ENCODE data around the gene BPTF. TPM values are rescaled to one million over a fixed set of nuclear protein-coding genes. Genes with fewer than 3 reads are reported as not detected.

Gene BPTF, protein sequence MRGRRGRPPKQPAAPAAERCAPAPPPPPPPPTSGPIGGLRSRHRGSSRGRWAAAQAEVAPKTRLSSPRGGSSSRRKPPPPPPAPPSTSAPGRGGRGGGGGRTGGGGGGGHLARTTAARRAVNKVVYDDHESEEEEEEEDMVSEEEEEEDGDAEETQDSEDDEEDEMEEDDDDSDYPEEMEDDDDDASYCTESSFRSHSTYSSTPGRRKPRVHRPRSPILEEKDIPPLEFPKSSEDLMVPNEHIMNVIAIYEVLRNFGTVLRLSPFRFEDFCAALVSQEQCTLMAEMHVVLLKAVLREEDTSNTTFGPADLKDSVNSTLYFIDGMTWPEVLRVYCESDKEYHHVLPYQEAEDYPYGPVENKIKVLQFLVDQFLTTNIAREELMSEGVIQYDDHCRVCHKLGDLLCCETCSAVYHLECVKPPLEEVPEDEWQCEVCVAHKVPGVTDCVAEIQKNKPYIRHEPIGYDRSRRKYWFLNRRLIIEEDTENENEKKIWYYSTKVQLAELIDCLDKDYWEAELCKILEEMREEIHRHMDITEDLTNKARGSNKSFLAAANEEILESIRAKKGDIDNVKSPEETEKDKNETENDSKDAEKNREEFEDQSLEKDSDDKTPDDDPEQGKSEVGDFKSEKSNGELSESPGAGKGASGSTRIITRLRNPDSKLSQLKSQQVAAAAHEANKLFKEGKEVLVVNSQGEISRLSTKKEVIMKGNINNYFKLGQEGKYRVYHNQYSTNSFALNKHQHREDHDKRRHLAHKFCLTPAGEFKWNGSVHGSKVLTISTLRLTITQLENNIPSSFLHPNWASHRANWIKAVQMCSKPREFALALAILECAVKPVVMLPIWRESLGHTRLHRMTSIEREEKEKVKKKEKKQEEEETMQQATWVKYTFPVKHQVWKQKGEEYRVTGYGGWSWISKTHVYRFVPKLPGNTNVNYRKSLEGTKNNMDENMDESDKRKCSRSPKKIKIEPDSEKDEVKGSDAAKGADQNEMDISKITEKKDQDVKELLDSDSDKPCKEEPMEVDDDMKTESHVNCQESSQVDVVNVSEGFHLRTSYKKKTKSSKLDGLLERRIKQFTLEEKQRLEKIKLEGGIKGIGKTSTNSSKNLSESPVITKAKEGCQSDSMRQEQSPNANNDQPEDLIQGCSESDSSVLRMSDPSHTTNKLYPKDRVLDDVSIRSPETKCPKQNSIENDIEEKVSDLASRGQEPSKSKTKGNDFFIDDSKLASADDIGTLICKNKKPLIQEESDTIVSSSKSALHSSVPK (N-terminal part only)
- total RNA-seq (2014; rRNA removed) (53.8 and 61.8 TPM in 2 replicates), Bru-seq, nascent RNA (percentile 90 among the genes with signal in this experiment), BruChase-seq, experiment 1, labeled RNA remaining after a 6-hour chase (percentile 90 among the genes with signal in this experiment), BruChase-seq, experiment 2, labeled RNA remaining after a 2-hour chase (percentile 91 among the genes with signal in this experiment)
- long read RNA-seq, partial matches to known transcripts: 82 of 104 reads
- long read RNA-seq, other reads (novel, unspliced or antisense): 22 of 104 reads

DNA sequence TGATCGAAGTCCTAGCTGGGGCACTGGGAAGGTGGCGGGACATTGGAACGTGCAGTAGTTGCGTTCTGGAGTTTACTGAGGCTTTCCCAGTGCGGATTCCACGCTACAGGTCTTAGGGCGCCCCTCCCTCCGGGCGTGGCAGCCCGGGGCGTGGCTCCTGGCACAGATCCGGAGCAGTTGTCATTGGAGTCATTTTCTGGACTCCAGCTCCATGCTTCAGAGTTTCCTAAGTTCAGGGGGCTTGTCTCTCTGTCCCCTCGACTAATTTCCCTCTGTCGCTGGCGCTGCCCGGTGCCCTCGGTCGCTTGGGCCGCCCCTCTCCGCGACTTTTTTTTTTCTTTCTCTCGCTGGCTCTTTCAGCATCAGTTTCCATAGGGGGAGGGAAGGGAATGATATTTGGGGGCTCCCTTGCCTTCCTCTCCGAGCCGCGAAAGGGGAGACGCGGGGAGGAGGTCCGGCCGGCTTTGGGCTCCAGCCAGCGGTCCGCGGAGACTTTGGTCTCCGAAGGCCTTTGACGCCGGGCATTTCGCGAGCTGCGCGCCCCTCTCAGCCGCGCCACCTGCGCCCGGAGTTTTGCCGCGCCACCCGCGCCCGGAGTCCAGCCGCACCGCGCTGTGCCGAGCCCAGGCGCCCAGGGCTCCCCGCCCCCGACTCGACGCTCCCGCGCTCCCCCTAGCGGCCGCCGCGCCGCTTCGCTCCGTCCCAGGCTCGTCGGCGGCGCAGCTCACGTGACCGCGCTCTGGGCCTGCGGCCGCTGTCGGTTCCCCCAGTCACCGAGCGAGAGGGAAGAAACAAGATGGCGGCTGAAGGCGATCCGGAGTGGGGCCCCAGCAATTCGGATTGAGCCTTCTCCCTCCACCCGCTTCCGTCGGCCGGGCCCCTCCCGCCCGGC lies at the start of gene BPTF:
BPTF (plus strand) TSS at position 769 of the 892 bp plus-strand sequence. CDS start 222 bp downstream, outside the sequence.
- DNase-seq (peak; percentile 98), ATAC-seq (peak; percentile 90)
- H3K27ac ChIP-seq (ENCODE audit: low read length): peak within 1 kb of the TSS; percentile 81
- no peaks in the 10 kb centered on the region for H3K9me2 ChIP-seq (replicated peaks; ENCODE audit: low read length)
- POLR2A ChIA-PET (ENCODE audit: unreplicated experiment): interaction anchor here (0.6 to 1.1 kb wide), 8 partner anchors 11 to 597 kb away, joined by 3 to 14 read pairs (median 4); no protein-coding TSS in a partner anchor
- peaks cover 28% of the 10 kb centered on the region for H4K20me1 ChIP-seq (ENCODE audit: low read length)
- H3F3A ChIP-seq (ENCODE audit: low read length, unreplicated experiment): no peaks in the 10 kb centered on the region
- peak within 1 kb of the TSS; percentile 90 for H3K4me3 ChIP-seq (ENCODE audit: low read length)
- H3K9ac ChIP-seq (ENCODE audit: low read length): peak within 1 kb of the TSS; percentile 93
- peaks cover 25% of the 10 kb centered on the region for H3K4me1 ChIP-seq (ENCODE audit: insufficient read depth, low read length)
- H3K9me3 ChIP-seq (ENCODE audit: low read length): no peaks in the 10 kb centered on the region
- H3K36me3 ChIP-seq (ENCODE audit: low read depth, low read length): no peaks in the 10 kb centered on the region
- H3K79me2 ChIP-seq (ENCODE audit: low read length): peaks cover 41% of the 10 kb centered on the region
- BruUV-seq (replicated peaks): no TSS peak
- intact Hi-C loops (cut with micrococcal nuclease): loop anchor here (1.0 to 5.0 kb wide), 2 partner anchors 25 to 108 kb away; partner anchors contain the start of gene NOL11
- CTCF ChIA-PET: interaction anchor here (0.5 to 1.5 kb wide), 6 partner anchors 11 to 210 kb away, joined by 3 to 10 read pairs (median 4); partner anchors contain the start of gene KPNA2
- H3K4me2 ChIP-seq (ENCODE audit: low read length): peak within 1 kb of the TSS; percentile 98
- TF ChIP-seq EZH2 (IDR thresholded peaks at IDR 0.05; ENCODE audit: low read length, unreplicated experiment) (no peak), EZH2phosphoT487 (IDR thresholded peaks at IDR 0.05; ENCODE audit: borderline replicate concordance, low read length) (no peak)
- TF ChIP-seq, protein P1, sequence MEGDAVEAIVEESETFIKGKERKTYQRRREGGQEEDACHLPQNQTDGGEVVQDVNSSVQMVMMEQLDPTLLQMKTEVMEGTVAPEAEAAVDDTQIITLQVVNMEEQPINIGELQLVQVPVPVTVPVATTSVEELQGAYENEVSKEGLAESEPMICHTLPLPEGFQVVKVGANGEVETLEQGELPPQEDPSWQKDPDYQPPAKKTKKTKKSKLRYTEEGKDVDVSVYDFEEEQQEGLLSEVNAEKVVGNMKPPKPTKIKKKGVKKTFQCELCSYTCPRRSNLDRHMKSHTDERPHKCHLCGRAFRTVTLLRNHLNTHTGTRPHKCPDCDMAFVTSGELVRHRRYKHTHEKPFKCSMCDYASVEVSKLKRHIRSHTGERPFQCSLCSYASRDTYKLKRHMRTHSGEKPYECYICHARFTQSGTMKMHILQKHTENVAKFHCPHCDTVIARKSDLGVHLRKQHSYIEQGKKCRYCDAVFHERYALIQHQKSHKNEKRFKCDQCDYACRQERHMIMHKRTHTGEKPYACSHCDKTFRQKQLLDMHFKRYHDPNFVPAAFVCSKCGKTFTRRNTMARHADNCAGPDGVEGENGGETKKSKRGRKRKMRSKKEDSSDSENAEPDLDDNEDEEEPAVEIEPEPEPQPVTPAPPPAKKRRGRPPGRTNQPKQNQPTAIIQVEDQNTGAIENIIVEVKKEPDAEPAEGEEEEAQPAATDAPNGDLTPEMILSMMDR (conservative IDR thresholded peaks at IDR 0.05; ENCODE audit: low read depth, low read length): peak; percentile 89
- peak within 1 kb of the TSS; percentile 93 for H2AFZ ChIP-seq (ENCODE audit: low read length)
- H3K27me3 ChIP-seq (ENCODE audit: low read length): no peaks in the 10 kb centered on the region

DNA sequence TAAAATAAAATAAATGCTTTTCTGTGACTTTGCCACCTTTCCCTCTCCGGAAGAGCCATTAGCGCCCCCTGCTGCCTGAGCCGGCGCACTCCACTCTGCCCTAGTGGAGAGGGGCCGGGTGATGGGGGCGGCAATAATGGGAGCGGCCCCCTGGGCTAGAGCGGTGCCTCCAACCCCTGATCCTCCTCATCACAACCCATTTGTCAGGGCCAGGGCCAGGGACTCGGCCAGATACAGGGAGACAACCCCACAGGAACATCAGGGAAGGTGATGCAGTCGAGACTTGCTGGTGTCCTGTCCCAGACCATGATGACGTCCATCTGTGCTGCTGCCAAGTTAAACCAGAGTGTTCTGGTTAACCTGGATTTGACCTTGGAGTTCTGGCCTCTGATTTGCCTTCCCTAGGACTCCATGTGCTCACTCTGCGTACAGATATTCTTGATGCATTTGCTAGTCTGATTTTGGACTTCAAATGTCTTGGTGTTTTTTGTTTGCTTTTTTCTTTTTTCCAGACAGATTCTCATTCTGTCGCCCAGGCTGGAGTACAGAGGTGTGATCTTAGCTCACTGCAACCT lies 46.1 kb upstream of the BPTF start:
- ChIA-PET POLR2A (ENCODE audit: unreplicated experiment) (no interaction called here), CTCF (no interaction called here)
- no peaks in the 10 kb centered on the region for H3K79me2 ChIP-seq (ENCODE audit: low read length)
- no peaks in the 10 kb centered on the region for H4K20me1 ChIP-seq (ENCODE audit: low read length)
- ATAC-seq (peak; percentile 78), DNase-seq (peak; percentile 64)
- H2AFZ ChIP-seq (ENCODE audit: low read length): peak overlapping the region; percentile 62
- no peaks in the 10 kb centered on the region for H3K27me3 ChIP-seq (ENCODE audit: low read length)
- no peaks in the 10 kb centered on the region for H3K9me2 ChIP-seq (replicated peaks; ENCODE audit: low read length)
- H3K4me1 ChIP-seq (ENCODE audit: insufficient read depth, low read length): peaks cover 7% of the 10 kb centered on the region
- no peak overlapping the region for H3K4me3 ChIP-seq (ENCODE audit: low read length)
- H3K9ac ChIP-seq (ENCODE audit: low read length): no peak overlapping the region
- no peak for TF ChIP-seq EZH2 (IDR thresholded peaks at IDR 0.05; ENCODE audit: low read length, unreplicated experiment)
- TF ChIP-seq, protein P1 (conservative IDR thresholded peaks at IDR 0.05; ENCODE audit: low read depth, low read length): peak; percentile 78
- no peak overlapping the region for H3K27ac ChIP-seq (ENCODE audit: low read length)
- no peaks in the 10 kb centered on the region for H3K9me3 ChIP-seq (ENCODE audit: low read length)
- intact Hi-C loops (cut with micrococcal nuclease): loop anchor here (1.0 kb wide), 1 partner anchor 62 kb away; the partner anchor contains the start of gene NOL11
- H3K36me3 ChIP-seq (ENCODE audit: low read depth, low read length): no peaks in the 10 kb centered on the region
- no peaks in the 10 kb centered on the region for H3F3A ChIP-seq (ENCODE audit: low read length, unreplicated experiment)
- no TSS peak for BruUV-seq (replicated peaks)
- peak overlapping the region; percentile 35; the same call in 1 of the 2 replicates for H3K4me2 ChIP-seq (ENCODE audit: low read length)
